AG08396 (cell line): ENCODE measurements around the gene RNF223.
"Not testable (repeated sequence)": the region's sequence is repeated elsewhere in the genome, so short reads cannot be mapped to it uniquely, and the experiment has no call there.

Source experiments
- DNase-seq: peaks from one replicate; pipeline ENCODE4 v3.0.0; 2012; ENCODE audit warnings: low spot score, mixed read lengths

RNF223 gene

GRCh38 chr1:1044455-1045078 is 29.5 kb downstream of the RNF223 start:
- DNase-seq: no peak

DNA sequence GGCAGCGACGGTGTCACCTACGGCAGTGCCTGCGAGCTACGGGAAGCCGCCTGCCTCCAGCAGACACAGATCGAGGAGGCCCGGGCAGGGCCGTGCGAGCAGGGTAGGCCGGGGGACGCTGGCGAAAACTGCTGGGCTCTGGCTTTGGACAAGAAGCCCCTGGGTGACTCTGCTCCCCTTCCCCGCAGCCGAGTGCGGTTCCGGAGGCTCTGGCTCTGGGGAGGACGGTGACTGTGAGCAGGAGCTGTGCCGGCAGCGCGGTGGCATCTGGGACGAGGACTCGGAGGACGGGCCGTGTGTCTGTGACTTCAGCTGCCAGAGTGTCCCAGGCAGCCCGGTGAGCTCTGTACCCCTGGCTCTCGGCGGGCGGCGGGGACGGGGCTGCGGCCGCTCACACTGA is 30.2 kb downstream of the RNF223 start:
- DNase-seq: no peak

DNA sequence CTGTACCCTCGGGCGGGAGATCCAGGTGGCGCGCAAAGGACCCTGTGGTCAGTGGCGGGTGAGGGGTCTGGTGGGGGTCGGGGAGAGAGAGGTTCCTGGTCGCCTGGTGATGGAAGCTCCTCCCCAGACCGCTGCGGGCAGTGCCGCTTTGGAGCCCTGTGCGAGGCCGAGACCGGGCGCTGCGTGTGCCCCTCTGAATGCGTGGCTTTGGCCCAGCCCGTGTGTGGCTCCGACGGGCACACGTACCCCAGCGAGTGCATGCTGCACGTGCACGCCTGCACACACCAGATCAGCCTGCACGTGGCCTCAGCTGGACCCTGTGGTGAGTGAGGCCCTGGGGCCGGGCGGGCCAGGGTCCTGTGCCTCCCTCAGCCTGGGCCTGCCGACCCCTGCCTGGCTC is 30.7 kb downstream of the RNF223 start:
- DNase-seq: no peak

GRCh38 chr1:1042835-1043234 is 31.3 kb downstream of the RNF223 start:
- no peak for DNase-seq

GRCh38 chr1:1041873-1042272 is 32.2 kb downstream of the RNF223 start:
- DNase-seq: no peak

- DNase-seq: no peak
Observed at GRCh38 chr1:1041092-1041523, 33.0 kb downstream of the RNF223 start.

- peak; percentile 98 for DNase-seq
Observed at GRCh38 chr1:1040004-1040991, 33.8 kb downstream of the RNF223 start.

DNA sequence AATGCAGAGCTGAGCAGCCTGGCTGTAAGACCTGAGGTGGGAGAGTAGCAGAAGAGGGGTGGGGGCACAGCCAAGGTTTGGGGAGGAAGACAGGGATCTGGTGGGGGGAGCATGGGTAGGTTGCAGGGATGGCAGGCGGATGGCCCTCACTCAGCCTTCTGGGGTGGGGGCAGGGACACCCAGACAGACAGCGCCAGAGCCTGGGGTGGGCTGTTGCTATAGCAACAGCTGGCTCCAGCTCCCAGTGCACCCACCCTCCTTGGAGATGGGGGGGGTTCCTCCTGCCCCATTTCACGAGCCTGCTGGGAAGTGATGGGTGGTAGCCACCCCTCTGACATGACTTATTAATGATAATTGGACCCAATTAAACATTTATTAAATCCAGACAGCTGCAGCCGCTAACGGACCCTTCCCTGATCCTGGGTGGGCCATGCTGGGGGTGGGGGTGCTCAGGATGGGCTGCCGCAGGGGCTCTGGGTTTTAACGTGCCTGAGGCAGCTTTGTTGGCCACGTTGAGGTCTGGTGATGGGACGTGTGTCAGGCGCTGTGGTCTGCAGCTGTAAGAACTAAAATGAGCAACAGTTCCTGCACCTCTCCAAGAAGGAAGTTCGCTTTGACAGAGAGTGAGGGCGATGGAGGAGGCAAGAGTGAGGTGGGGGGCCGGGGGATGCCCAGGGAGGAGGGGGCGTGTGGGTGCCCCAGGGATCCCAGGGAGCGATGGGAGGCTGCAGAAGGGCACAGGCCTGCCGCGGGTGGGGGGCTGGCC is 34.8 kb downstream of the RNF223 start:
- DNase-seq: no peak

DNA sequence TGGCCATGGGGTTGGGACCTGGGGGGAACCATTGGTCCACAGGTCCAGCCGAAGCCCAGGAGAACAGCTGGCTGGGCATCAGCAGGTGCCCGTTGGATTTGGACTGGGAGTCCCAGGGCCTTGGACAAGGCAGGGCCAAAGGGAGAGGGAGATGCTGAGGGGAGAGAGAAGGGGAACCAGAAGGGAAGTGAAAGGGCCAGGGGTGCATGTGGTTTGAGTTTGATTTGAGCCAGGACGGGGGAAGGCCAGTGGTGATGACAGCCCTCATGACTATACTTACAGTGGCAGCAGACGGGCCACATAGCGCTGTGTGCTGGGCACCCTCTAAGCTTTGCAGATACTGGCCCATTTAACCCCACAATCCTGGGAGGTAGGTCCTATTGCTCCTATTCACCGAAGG is 35.4 kb downstream of the RNF223 start:
- DNase-seq: no peak

DNA sequence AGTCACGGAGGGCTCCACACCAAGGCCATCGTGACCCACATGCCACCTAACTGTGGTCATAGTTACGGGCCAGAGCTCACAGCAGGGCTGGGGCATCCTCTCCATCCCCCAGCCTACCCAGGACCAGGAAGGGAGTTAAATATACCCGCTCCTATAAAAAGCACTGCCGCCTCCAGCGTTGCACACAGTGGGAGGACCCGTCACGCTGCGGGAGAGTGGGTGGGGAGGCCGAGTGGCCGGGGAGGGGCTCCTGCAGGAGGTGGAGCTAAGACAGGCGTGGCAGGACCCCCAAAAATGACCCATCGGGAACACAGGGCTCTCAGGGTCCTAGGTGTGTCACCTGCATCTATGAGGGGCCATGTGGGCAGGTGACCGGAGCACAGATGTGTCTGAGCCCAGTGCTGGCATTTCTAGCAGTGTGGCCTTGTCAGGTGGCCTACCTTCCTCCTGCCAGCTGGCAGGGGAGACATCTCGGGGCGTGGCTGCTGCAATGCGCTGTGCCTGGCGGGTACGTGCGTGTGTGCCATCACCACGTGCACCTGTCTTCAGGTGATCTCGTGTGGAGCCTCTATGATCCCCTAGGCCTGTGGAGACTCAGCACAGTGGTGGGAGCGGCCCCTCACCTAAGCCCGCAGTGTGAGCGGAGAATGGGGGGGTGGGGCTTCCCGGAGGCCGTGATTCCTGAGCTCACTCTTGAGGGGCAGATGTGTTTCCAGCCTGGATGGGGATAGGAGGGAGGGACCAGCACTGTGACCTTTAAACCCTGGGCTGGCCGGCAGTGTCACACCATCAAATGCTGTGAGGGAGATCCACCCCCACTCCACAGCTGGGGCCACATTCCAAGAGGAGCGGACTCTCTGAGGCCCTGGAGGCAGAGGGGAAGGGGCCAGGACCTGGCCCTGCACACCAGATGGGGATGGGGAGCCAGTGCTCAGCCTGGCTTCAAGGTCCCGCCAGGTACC is 36.5 kb downstream of the RNF223 start:
- DNase-seq: no peak

DNA sequence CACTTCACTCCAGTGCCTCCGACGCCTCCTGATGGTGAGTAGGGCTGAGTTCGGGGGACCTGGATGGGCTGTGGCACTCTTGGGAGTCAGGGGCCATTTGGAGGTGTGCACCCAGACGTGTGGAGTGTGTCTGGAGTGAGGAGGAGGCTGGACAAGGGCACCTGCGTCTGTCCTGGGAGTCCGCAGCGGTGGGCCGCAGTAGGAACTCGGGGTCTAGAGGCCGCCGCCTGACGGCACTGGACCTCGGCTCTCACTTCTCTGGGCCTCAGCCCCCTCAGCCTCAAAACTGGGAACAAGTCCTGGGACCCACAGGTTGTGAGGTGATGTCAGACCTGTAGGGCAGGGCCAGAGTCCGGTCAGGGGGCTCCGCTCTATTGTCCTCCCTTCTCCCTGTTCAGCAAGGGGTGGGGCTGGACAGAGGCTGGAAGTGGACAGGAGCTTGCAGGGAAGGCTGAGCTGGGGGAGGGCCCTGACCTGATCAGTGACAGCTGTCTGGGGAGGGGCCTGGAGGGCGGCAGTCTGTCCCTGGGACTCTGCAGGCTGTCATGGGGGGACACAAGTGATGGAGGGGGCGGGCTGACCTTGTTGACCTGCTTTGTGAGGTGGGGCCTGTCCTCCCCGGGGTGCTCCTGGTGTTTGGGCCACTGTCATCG is 38.7 kb downstream of the RNF223 start:
- DNase-seq: no peak

- no peak for DNase-seq
Observed at GRCh38 chr1:1034439-1034781, 39.7 kb downstream of the RNF223 start.

- no peak for DNase-seq
Observed at GRCh38 chr1:1033731-1034438, 40.2 kb downstream of the RNF223 start.

GRCh38 chr1:1033009-1033587 is 41.0 kb downstream of the RNF223 start:
- peak; percentile 89 for DNase-seq

- no peak for DNase-seq
Observed at GRCh38 chr1:1032424-1032823, 41.7 kb downstream of the RNF223 start.

DNA sequence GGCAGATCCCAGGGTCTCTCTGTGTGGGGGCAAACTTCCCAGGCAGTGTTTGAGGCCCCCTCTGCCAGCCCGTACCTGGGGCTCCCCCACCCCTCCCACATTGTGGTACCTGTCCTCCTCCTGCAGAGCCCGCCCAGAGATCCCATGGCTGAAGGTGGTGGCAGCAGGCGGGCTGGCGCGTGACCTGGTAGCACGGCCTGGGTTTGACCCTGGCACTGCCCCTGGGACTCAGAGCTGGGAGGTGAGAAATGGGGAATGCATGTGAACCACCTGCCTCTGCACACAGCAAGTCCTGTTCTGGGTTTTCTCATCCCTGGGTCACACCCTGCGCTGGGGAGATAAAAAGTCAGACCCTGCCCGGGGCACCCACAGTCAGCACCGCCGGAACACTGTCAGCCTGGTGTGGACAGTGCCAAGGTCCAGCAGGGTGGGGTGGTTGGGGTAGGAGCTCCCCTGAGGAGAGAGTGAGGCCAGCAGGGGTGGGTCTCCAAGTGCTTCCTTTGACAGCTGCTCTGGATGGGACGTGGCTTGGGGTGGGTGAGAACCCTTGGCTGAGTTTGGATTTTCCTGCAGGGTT is 42.4 kb downstream of the RNF223 start:
- DNase-seq: no peak

GRCh38 chr1:1030867-1031658 is 43.0 kb downstream of the RNF223 start:
- DNase-seq: not testable (repeated sequence)

DNA sequence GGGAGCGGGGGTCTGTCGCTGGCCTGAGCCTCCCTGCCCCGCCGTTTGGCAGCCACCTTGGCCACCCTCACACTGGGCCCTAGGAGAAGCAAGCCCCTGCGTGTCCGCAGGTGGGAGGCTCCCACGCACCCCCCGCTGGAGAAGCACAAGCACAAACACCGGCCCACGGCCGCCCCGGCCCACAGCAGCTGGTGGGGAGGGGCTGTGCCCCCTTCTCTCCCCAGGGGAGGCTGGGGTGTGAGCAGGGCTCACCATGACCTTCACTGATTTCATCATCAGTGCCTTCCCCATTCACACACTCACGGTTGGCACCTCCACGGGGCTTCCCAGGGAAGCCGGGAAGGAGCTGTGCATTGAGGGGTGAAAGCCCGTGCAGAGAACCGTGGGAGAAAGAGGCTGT is 46.3 kb downstream of the RNF223 start:
- no peak for DNase-seq
